Gastrocnemius medialis (tissue), 4 donors: ENCODE measurements around the gene NDUFB2. TPM values are rescaled to one million over a fixed set of nuclear protein-coding genes. Genes with fewer than 3 reads are reported as not detected.
"Not testable (repeated sequence)": the region's sequence is repeated elsewhere in the genome, so short reads cannot be mapped to it uniquely, and the experiment has no call there.

ENCODE experiments used
- ATAC-seq, 2 donors: fragments of 150-250 bp; one replicate each; pipeline ENCODE4 v1.9.1; 2016
- DNase-seq, 2 donors: peaks; one replicate each; pipeline ENCODE4 v3.0.0-alpha.2; 2019
- H3K27ac ChIP-seq, 4 donors: fragments of 200-600 bp; sonication (generic); 1 replicate in 1 of 4; 2 replicates in 3 of 4; pipeline ENCODE4 v1.5.1; 2016 to 2018; ENCODE audit warnings: mild to moderate bottlenecking in 2 of 4, moderate library complexity in 1 of 4
- H3K27me3 ChIP-seq, 3 donors: fragments of 200-600 bp; sonication (generic) in 2 of 3; 1 replicate in 1 of 3; 2 replicates in 2 of 3; pipeline versions ENCODE4 v1.5.1 to v1.6.0; 2016 to 2019; ENCODE audit warnings: mild to moderate bottlenecking in 1 of 3, moderate library complexity in 1 of 3
- H3K36me3 ChIP-seq, 2 donors: fragments of 200-600 bp; sonication (generic) in 1 of 2; one replicate each; pipeline ENCODE4 v1.5.1; 2017 to 2018
- H3K4me1 ChIP-seq, 2 donors: fragments of 200-600 bp; sonication (generic) in 1 of 2; one replicate each; pipeline ENCODE4 v1.5.1; 2016 to 2017; ENCODE audit warnings: mild to moderate bottlenecking in 2 of 2
- H3K4me3 ChIP-seq, 4 donors: fragments of 200-600 bp; sonication (generic) in 3 of 4; 1 replicate in 1 of 4; 2 replicates in 3 of 4; pipeline ENCODE4 v1.5.1; 2016 to 2019; ENCODE audit warnings: mild to moderate bottlenecking in 2 of 4
- H3K9me3 ChIP-seq, 3 donors: fragments of 200-600 bp; sonication (generic) in 2 of 3; 1 replicate in 1 of 3; 2 replicates in 2 of 3; pipeline ENCODE4 v1.5.1; 2016 to 2019
- CTCF ChIP-seq, 5 experiments: fragments of 450-650 bp in 3 of 5; fragments of 200-600 bp in 2 of 5; sonication (generic) in 2 of 5; IDR thresholded peaks in 4 of 5; conservative IDR thresholded peaks in 1 of 5; 1 replicate in 4 of 5; 2 replicates in 1 of 5; pipeline ENCODE4 v1.5.1; 2016 to 2019; ENCODE audit warnings: antibody characterized with exemption in 5 of 5, mild to moderate bottlenecking in 3 of 5, moderate library complexity in 3 of 5
- POLR2A ChIP-seq, 2 donors: fragments of 450-650 bp; IDR thresholded peaks; one replicate each; pipeline ENCODE4 v1.6.1; 2017; ENCODE audit warnings: antibody characterized with exemption in 2 of 2, mild to moderate bottlenecking in 2 of 2, moderate library complexity in 2 of 2
- in situ Hi-C, 4 donors: fragments of 200-750 bp; cut with MboI; loops; one replicate each; pipeline versions ENCODE4 v1.15.0 to v1.8.0; 2017; ENCODE audit warnings: low sequenced_read_pairs in 4 of 4
- intact Hi-C: fragments of 100-400 bp; cut with DNase I; formaldehyde crosslinking; loops from one replicate; pipeline ENCODE4 v1.15.1; 2023; ENCODE audit warnings: low total_unique reads
- total RNA-seq, 4 donors: library from RNA; depleted of rRNA; stranded (reverse); fragments of >200 nt; gene quantifications; one replicate each; pipeline versions ENCODE4 v1.1.0 to v1.2.3, GENCODE V29; 2016

NDUFB2 gene
- total RNA-seq, 4 donors from 2014 or later, result 449 to 793 (median 538) TPM

- Histone ChIP-seq H3K9me3 (no peaks in the 10 kb centered on the region), H3K36me3 (peaks cover 0 to 32% of the 10 kb centered on the region in 2 donors), H3K27me3 (no peaks in the 10 kb centered on the region), H3K4me1 (peaks cover 8% of the 10 kb centered on the region in 2 donors), H3K27ac (no peak overlapping the region), H3K4me3 (no peak overlapping the region)
- DNase-seq (no peak), ATAC-seq (no peak)
- intact Hi-C loops, result no loop called here
- TF ChIP-seq CTCF (IDR thresholded peaks at IDR 0.05 in 4 of 5, conservative IDR thresholded peaks at IDR 0.05 in 1 of 5), result no peak
- TF ChIP-seq POLR2A (IDR thresholded peaks at IDR 0.05), result no peak
- in situ Hi-C loops, result no loop called here
Measured at GRCh38 chr7:140702774-140703173, 6.3 kb downstream of the NDUFB2 start.

GRCh38 chr7:140704205-140704604, 7.7 kb downstream of the NDUFB2 start:
- no peak overlapping the region for H3K4me3 ChIP-seq
- H3K27ac ChIP-seq, result no peak overlapping the region
- in situ Hi-C loops, result no loop called here
- no peak for ATAC-seq
- H3K9me3 ChIP-seq, result no peaks in the 10 kb centered on the region
- peaks cover 0 to 32% of the 10 kb centered on the region in 2 donors for H3K36me3 ChIP-seq
- intact Hi-C loops, result no loop called here
- no peaks in the 10 kb centered on the region for H3K4me1 ChIP-seq
- TF ChIP-seq POLR2A (IDR thresholded peaks at IDR 0.05), result no peak
- no peaks in the 10 kb centered on the region for H3K27me3 ChIP-seq
- DNase-seq, result no peak

GRCh38 chr7:140707132-140707531, 10.6 kb downstream of the NDUFB2 start:
- DNase-seq (no peak), ATAC-seq (no peak)
- no peak overlapping the region for H3K27ac ChIP-seq
- no peaks in the 10 kb centered on the region for H3K4me1 ChIP-seq
- H3K9me3 ChIP-seq, result no peaks in the 10 kb centered on the region
- intact Hi-C loops, result no loop called here
- H3K27me3 ChIP-seq, result no peaks in the 10 kb centered on the region
- peaks cover 0 to 32% of the 10 kb centered on the region in 2 donors for H3K36me3 ChIP-seq
- no peak for TF ChIP-seq CTCF (IDR thresholded peaks at IDR 0.05 in 4 of 5, conservative IDR thresholded peaks at IDR 0.05 in 1 of 5)
- TF ChIP-seq POLR2A (IDR thresholded peaks at IDR 0.05), result no peak
- no peak overlapping the region for H3K4me3 ChIP-seq
- in situ Hi-C loops, result no loop called here

GRCh38 chr7:140708764-140709163, 12.3 kb downstream of the NDUFB2 start:
- H3K9me3 ChIP-seq, H3K4me3 ChIP-seq, H3K27ac ChIP-seq, ATAC-seq, DNase-seq, intact Hi-C loops, H3K27me3 ChIP-seq, in situ Hi-C loops, H3K4me1 ChIP-seq: not testable (repeated sequence)
- H3K36me3 ChIP-seq, result peaks cover 0 to 32% of the 10 kb centered on the region in 2 donors

GRCh38 chr7:140712392-140712791, 15.9 kb downstream of the NDUFB2 start:
- H3K4me1 ChIP-seq, H3K36me3 ChIP-seq, H3K27me3 ChIP-seq, ATAC-seq, H3K4me3 ChIP-seq, H3K27ac ChIP-seq, H3K9me3 ChIP-seq, in situ Hi-C loops, intact Hi-C loops, DNase-seq: not testable (repeated sequence)

GRCh38 chr7:140714331-140715040, 18.0 kb downstream of the NDUFB2 start:
- intact Hi-C loops, result no loop called here
- ATAC-seq, result no peak
- H3K27me3 ChIP-seq, result no peaks in the 10 kb centered on the region

More at GRCh38 chr7:140714331-140715040, 18.0 kb downstream of the NDUFB2 start:
- TF ChIP-seq POLR2A (IDR thresholded peaks at IDR 0.05) (no peak), CTCF (IDR thresholded peaks at IDR 0.05 in 4 of 5, conservative IDR thresholded peaks at IDR 0.05 in 1 of 5) (no peak)
- no peak overlapping the region for H3K27ac ChIP-seq
- in situ Hi-C loops, result no loop called here
- DNase-seq, result no peak
- no peak overlapping the region for H3K4me3 ChIP-seq
- no peaks in the 10 kb centered on the region for H3K9me3 ChIP-seq
- no peaks in the 10 kb centered on the region for H3K4me1 ChIP-seq
- H3K36me3 ChIP-seq, result no peaks in the 10 kb centered on the region
